GM12892 (cell line): ENCODE data around the gene ZNF474.

Experiments
- POLR2A ChIP-seq: IDR thresholded peaks from 2 replicates; pipeline ENCODE4 v1.6.1; 2011; ENCODE audit warnings: low read depth, low read length, control low read depth
- POLR2AphosphoS5 ChIP-seq: IDR thresholded peaks from 2 replicates; pipeline ENCODE4 v1.6.1; 2011; ENCODE audit warnings: low read depth, low read length, control low read depth
- TAF1 ChIP-seq: IDR thresholded peaks from 2 replicates; pipeline ENCODE4 v1.6.1; 2011; ENCODE audit warnings: low read depth, mild to moderate bottlenecking, control low read depth, low read length, borderline replicate concordance

DNA sequence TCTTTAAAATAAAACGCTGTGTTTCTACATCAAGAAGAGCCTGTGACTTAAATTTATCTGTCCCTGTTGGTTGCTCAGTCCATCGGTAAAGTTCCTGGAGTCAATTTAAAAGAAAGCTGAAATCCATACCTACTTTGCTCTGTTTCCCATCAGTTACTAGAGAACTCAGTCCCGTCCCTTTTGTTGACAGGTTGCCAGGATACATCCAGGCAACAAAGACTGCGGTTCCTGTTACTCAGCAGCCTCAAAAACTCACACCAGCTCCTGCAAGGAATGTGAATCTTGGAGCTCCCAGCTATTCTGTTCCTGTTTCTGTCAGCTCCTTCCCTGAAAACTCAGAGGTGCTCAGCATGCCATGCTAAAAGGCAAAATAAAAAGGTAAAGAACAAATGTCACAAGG is at the start of gene ZNF474:
- TF ChIP-seq TAF1 (no peak), POLR2A (no peak), POLR2AphosphoS5 (no peak)
